HG02884 (cell line): ENCODE results near the gene IL13RA2.

Source experiments
- ATAC-seq: cut with Tn5 transposase; IDR thresholded peaks from one replicate; pipeline ENCODE4 v1.9.1; 2021; ENCODE audit warnings: mild to moderate bottlenecking, moderate library complexity; ENCODE audit not compliant: unreplicated experiment

Gene IL13RA2

DNA sequence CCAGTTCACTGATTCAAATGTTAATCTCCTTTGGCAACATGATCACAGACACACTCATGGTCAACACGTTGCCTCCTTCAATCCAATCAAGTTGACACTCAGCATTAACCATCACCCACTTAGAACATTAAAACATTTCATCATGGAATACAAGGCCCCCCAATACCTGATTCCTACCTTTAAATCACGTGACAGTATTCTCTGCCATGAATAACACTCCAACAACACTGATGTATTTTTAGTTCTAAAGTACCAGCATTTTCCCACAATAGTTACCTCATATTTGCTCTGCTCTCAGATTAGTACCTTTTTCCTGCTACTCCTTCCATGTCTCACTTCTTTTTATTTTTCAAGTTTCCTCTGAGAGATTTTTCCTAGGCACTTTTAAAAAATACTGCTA is 19.6 kb downstream of the IL13RA2 start:
- ATAC-seq = no peak

DNA sequence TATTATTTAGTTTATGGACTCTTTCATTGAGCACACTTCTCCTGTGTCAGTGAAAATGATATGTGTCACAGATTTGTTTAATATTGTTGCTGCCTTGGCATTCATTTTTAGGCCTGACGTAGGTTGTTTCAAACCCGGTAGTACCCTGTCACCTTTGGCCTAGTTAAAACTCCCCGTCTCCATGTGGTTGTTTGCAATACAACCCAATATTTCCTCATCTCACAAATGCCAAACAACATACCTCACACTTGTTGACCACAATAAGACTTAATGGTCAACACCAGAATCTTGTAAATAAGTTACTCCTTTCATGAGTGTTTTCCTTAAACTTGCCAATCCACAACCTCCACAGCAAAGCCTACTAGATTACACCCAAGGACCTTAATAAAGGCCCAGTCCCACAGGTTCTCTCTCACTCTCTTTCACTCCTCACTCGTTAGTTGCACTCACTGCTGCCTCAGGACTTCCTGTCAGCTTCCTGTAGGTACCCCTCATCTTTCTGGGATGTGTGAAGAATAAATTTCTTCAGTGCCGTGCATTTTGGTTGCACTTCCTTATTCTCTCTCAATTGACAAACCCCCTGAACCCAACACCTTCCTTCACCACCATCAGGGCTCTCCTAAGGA is 31.3 kb downstream of the IL13RA2 start:
- ATAC-seq = no peak

DNA sequence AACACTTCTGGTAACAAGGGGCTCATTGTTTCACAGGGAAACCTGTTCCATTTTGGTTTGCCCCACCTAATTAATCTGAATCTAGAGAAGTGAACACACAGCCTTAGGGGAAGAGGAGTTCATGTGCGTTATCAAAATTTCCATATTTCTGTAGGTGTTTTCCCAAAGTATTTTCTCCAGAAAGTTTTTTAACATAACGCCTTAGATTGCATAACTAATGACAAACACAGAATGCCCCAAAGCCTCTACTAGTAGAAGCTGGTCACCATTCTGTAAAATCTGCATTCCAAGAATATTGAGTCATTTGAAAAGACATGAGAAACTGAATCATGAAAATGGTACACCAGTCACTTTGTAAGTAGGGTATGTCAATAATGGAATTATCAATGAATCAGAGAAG is 41.1 kb downstream of the IL13RA2 start:
- no peak for ATAC-seq

GRCh38 chrX:114973013-114973412 is 44.4 kb downstream of the IL13RA2 start:
- ATAC-seq = no peak

DNA sequence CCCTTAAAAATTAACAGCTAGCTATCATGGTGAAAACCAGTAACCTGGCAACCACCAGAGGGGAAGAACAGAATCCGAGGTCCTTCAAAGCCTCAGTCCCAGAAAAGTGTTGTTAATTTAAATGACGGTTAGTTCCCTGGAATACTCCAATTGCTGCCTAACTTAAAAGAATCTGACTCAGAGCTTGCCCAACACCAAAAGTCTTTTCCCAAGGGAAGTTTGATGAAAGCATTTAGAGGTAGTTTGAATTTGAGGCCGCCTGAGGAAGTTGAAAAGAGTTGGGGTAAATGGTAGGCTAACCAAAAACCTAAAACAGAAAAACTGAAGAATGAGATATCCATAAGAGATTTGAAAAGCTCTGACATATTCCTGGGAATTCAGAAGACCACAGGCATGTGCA is 46.6 kb downstream of the IL13RA2 start:
- no peak for ATAC-seq

GRCh38 chrX:114964374-114964773 is 53.0 kb downstream of the IL13RA2 start:
- ATAC-seq = no peak

- no peak for ATAC-seq
These were observed 55.2 kb downstream of the IL13RA2 start for GRCh38 chrX:114962209-114962608.

- no peak for ATAC-seq
These were observed 57.7 kb downstream of the IL13RA2 start for GRCh38 chrX:114959729-114960128.
